Activated naive CD4-positive, alpha-beta T cell treated with anti-CD3 and anti-CD28 coated beads for 36 hours (primary cell): ENCODE data around the gene PHKB. TPM values are rescaled to one million over a fixed set of nuclear protein-coding genes. Genes with fewer than 3 reads are reported as not detected.
"Not testable (repeated sequence)": the region's sequence is repeated elsewhere in the genome, so short reads cannot be mapped to it uniquely, and the experiment has no call there.

Experiments used
- CTCF ChIA-PET: fragments of 350-600 bp; sonication (Branson Sonifier 250); formaldehyde crosslinking; loops from one replicate; lab custom pipeline; 2021; ENCODE audit warnings: antibody characterized with exemption; lab: Charles Lee
- DNase-seq: peaks from one replicate; pipeline ENCODE4 v3.0.0-alpha.2; 2020
- H3K27ac Mint-ChIP-seq: one replicate; pipeline ENCODE4 v1.8.0; 2021; ENCODE audit warnings: mild to moderate bottlenecking, mixed read lengths
- H3K27me3 Mint-ChIP-seq: one replicate; pipeline ENCODE4 v1.8.0; 2021; ENCODE audit warnings: low read depth, mixed read lengths
- H3K36me3 Mint-ChIP-seq: one replicate; pipeline ENCODE4 v1.8.0; 2021; ENCODE audit warnings: low read depth, mixed read lengths
- H3K4me1 Mint-ChIP-seq: one replicate; pipeline ENCODE4 v1.8.0; 2021; ENCODE audit warnings: low read depth, mixed read lengths
- H3K4me3 Mint-ChIP-seq: one replicate; pipeline ENCODE4 v1.8.0; 2021; ENCODE audit warnings: mild to moderate bottlenecking, moderate library complexity, mixed read lengths
- H3K9me3 Mint-ChIP-seq: one replicate; pipeline ENCODE4 v1.8.0; 2021; ENCODE audit warnings: mixed read lengths
- intact Hi-C: fragments of 100-400 bp; cut with micrococcal nuclease; formaldehyde crosslinking; loops from one replicate; pipeline ENCODE4 v1.15.1; 2023
- total RNA-seq, 2 experiments: library from RNA; stranded (reverse); gene quantifications; one replicate each; pipeline ENCODE4 v1.2.3, GENCODE V29; 2021

The PHKB gene
- total RNA-seq, 2 experiments from 2014 or later: 22.5 to 25.3 TPM

- no peak for DNase-seq
- intact Hi-C loops: no loop called here
- no peak overlapping the region for H3K4me3 Mint-ChIP-seq
- H3K27ac Mint-ChIP-seq: no peak overlapping the region
- H3K27me3 Mint-ChIP-seq: no peaks in the 10 kb centered on the region
- peaks cover 25% of the 10 kb centered on the region for H3K9me3 Mint-ChIP-seq
- H3K36me3 Mint-ChIP-seq: peaks cover 74% of the 10 kb centered on the region
- no peaks in the 10 kb centered on the region for H3K4me1 Mint-ChIP-seq
- CTCF ChIA-PET: no interaction called here
These were observed 92.9 kb downstream of the PHKB start for GRCh38 chr16:47553853-47554564.

- Mint-ChIP-seq H3K36me3 (peaks cover 68% of the 10 kb centered on the region), H3K9me3 (peaks cover 25% of the 10 kb centered on the region)
- intact Hi-C loops, H3K4me1 Mint-ChIP-seq, DNase-seq, H3K4me3 Mint-ChIP-seq, H3K27ac Mint-ChIP-seq, H3K27me3 Mint-ChIP-seq: not testable (repeated sequence)
- CTCF ChIA-PET: interaction anchor here (0.6 kb wide), 1 partner anchor 287 kb away, joined by 3 read pairs; no protein-coding TSS in a partner anchor
These were observed 93.5 kb downstream of the PHKB start for GRCh38 chr16:47554587-47554986.

GRCh38 chr16:47561286-47561685 is 100.2 kb downstream of the PHKB start:
- DNase-seq: no peak
- H3K9me3 Mint-ChIP-seq: peaks cover 9% of the 10 kb centered on the region
- H3K27ac Mint-ChIP-seq: no peak overlapping the region
- CTCF ChIA-PET: interaction anchor here (0.6 kb wide), 1 partner anchor 371 kb away, joined by 3 read pairs; no protein-coding TSS in a partner anchor
- no peak overlapping the region for H3K4me3 Mint-ChIP-seq
- H3K27me3 Mint-ChIP-seq: no peaks in the 10 kb centered on the region
- intact Hi-C loops: no loop called here
- peaks cover 19% of the 10 kb centered on the region for H3K4me1 Mint-ChIP-seq
- H3K36me3 Mint-ChIP-seq: peaks cover 42% of the 10 kb centered on the region

GRCh38 chr16:47562366-47562765 is 101.2 kb downstream of the PHKB start:
- Mint-ChIP-seq H3K27me3 (no peaks in the 10 kb centered on the region), H3K36me3 (peaks cover 43% of the 10 kb centered on the region), H3K4me3 (no peak overlapping the region), H3K9me3 (peaks cover 9% of the 10 kb centered on the region), H3K27ac (no peak overlapping the region), H3K4me1 (peaks cover 29% of the 10 kb centered on the region)
- CTCF ChIA-PET: no interaction called here
- no peak for DNase-seq
- intact Hi-C loops: no loop called here

- intact Hi-C loops: no loop called here
- no peak overlapping the region for H3K27ac Mint-ChIP-seq
- no peak overlapping the region for H3K4me3 Mint-ChIP-seq
- peaks cover 53% of the 10 kb centered on the region for H3K4me1 Mint-ChIP-seq
- DNase-seq: no peak
- H3K27me3 Mint-ChIP-seq: no peaks in the 10 kb centered on the region
- H3K9me3 Mint-ChIP-seq: peaks cover 9% of the 10 kb centered on the region
- CTCF ChIA-PET: no interaction called here
- H3K36me3 Mint-ChIP-seq: peaks cover 45% of the 10 kb centered on the region
These were observed 104.3 kb downstream of the PHKB start for GRCh38 chr16:47565454-47565853.

- Mint-ChIP-seq H3K36me3 (peaks cover 40% of the 10 kb centered on the region), H3K4me1 (peaks cover 53% of the 10 kb centered on the region), H3K4me3 (no peak overlapping the region)
These were observed 106.2 kb downstream of the PHKB start for GRCh38 chr16:47567321-47567720.

GRCh38 chr16:47568351-47568750 is 107.2 kb downstream of the PHKB start:
- H3K4me3 Mint-ChIP-seq: no peak overlapping the region
- peaks cover 9% of the 10 kb centered on the region for H3K9me3 Mint-ChIP-seq
- H3K27ac Mint-ChIP-seq: peak overlapping the region; percentile 7
- H3K4me1 Mint-ChIP-seq: peaks cover 58% of the 10 kb centered on the region
- CTCF ChIA-PET: no interaction called here
- H3K36me3 Mint-ChIP-seq: peaks cover 35% of the 10 kb centered on the region
- DNase-seq: no peak
- H3K27me3 Mint-ChIP-seq: no peaks in the 10 kb centered on the region
- intact Hi-C loops: no loop called here

More at GRCh38 chr16:47567321-47567720, 106.2 kb downstream of the PHKB start:
- no peak for DNase-seq
- Mint-ChIP-seq H3K27me3 (no peaks in the 10 kb centered on the region), H3K9me3 (peaks cover 9% of the 10 kb centered on the region), H3K27ac (no peak overlapping the region)
- intact Hi-C loops: no loop called here
- CTCF ChIA-PET: no interaction called here

GRCh38 chr16:47571049-47571448 is 109.9 kb downstream of the PHKB start:
- H3K9me3 Mint-ChIP-seq: peaks cover 3% of the 10 kb centered on the region
- peaks cover 20% of the 10 kb centered on the region for H3K36me3 Mint-ChIP-seq
- H3K27me3 Mint-ChIP-seq: no peaks in the 10 kb centered on the region
- H3K27ac Mint-ChIP-seq: no peak overlapping the region
- H3K4me3 Mint-ChIP-seq: no peak overlapping the region
- no peak for DNase-seq
- intact Hi-C loops: loop anchor here (5.0 to 10.0 kb wide), 5 partner anchors 49 to 746 kb away; partner anchors contain the start of gene NETO2
- CTCF ChIA-PET: no interaction called here
- H3K4me1 Mint-ChIP-seq: peaks cover 64% of the 10 kb centered on the region

GRCh38 chr16:47571711-47572110 is 110.6 kb downstream of the PHKB start:
- Mint-ChIP-seq H3K27ac (no peak overlapping the region), H3K9me3 (no peaks in the 10 kb centered on the region), H3K27me3 (no peaks in the 10 kb centered on the region), H3K4me1 (peaks cover 63% of the 10 kb centered on the region), H3K4me3 (no peak overlapping the region), H3K36me3 (peaks cover 18% of the 10 kb centered on the region)
- CTCF ChIA-PET: no interaction called here
- intact Hi-C loops: loop anchor here (5.0 to 10.0 kb wide), 5 partner anchors 49 to 747 kb away; partner anchors contain the start of gene NETO2
- no peak for DNase-seq

- peaks cover 28% of the 10 kb centered on the region for H3K36me3 Mint-ChIP-seq
- CTCF ChIA-PET: no interaction called here
- H3K9me3 Mint-ChIP-seq: no peaks in the 10 kb centered on the region
- no peak overlapping the region for H3K4me3 Mint-ChIP-seq
- peak; percentile 70 for DNase-seq
- H3K27me3 Mint-ChIP-seq: no peaks in the 10 kb centered on the region
- peaks cover 56% of the 10 kb centered on the region for H3K4me1 Mint-ChIP-seq
- intact Hi-C loops: loop anchor here (1.0 to 10.0 kb wide), 10 partner anchors 52 to 1036 kb away; partner anchors contain the start of genes ITFG1, N4BP1, NETO2 and PHKB
- H3K27ac Mint-ChIP-seq: peak overlapping the region; percentile 86
These were observed 113.2 kb downstream of the PHKB start for GRCh38 chr16:47574091-47575054.

DNA sequence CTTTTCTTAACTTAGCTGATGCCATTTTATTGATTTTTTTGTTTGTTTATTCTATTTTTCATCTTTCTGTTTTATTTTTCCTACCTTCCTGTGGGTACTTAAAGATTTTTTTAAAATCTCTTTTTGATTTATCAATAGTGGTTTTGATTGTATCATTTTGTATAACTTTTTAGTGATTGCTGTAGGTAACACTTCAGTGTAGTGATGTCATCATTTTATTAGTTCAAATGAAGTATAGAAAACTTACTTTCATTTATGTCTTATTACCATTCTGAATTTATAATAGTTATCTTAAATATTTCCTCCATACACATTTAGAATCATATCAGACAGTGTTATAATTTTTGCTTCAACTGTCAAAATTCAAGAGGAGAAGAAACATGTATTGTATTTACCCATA is 115.9 kb downstream of the PHKB start:
- Mint-ChIP-seq H3K9me3 (no peaks in the 10 kb centered on the region), H3K4me3 (no peak overlapping the region), H3K4me1 (peaks cover 50% of the 10 kb centered on the region), H3K27me3 (no peaks in the 10 kb centered on the region), H3K27ac (no peak overlapping the region), H3K36me3 (peaks cover 25% of the 10 kb centered on the region)
- CTCF ChIA-PET: no interaction called here
- intact Hi-C loops: loop anchor here (10.0 kb wide), 4 partner anchors 432 to 752 kb away; partner anchors contain the start of gene NETO2
- no peak for DNase-seq

GRCh38 chr16:47578033-47578432 is 116.9 kb downstream of the PHKB start:
- Mint-ChIP-seq H3K27me3 (no peaks in the 10 kb centered on the region), H3K36me3 (peaks cover 30% of the 10 kb centered on the region), H3K4me3 (no peak overlapping the region), H3K27ac (no peak overlapping the region), H3K4me1 (peaks cover 45% of the 10 kb centered on the region), H3K9me3 (no peaks in the 10 kb centered on the region)
- CTCF ChIA-PET: interaction anchor here (0.9 kb wide), 1 partner anchor 10 kb away, joined by 3 read pairs; no protein-coding TSS in a partner anchor
- intact Hi-C loops: loop anchor here (1.0 to 10.0 kb wide), 6 partner anchors 41 to 753 kb away; partner anchors contain the start of gene NETO2
- DNase-seq: no peak
